CD8-positive, alpha-beta memory T cell (primary cell): ENCODE measurements around the gene DPPA5. TPM values are rescaled to one million over a fixed set of nuclear protein-coding genes. Genes with fewer than 3 reads are reported as not detected.
A peak's percentile ranks its signal among the peaks of the same experiment; 100 is the strongest.
"Not testable (repeated sequence)": the region's sequence is repeated elsewhere in the genome, so short reads cannot be mapped to it uniquely, and the experiment has no call there.

Experiments
- CTCF ChIA-PET: fragments of 350-600 bp; sonication (Branson Sonifier 250); formaldehyde crosslinking; loops from one replicate; lab custom pipeline; 2021; ENCODE audit warnings: antibody characterized with exemption; lab: Charles Lee
- POLR2A ChIA-PET: fragments of 350-600 bp; sonication (Branson Sonifier 250); formaldehyde crosslinking; loops from one replicate; lab custom pipeline; 2021; ENCODE audit warnings: antibody characterized with exemption; lab: Charles Lee
- DNase-seq, 5 donors: peaks; one replicate each; pipeline versions ENCODE4 v3.0.0 to v3.0.0-alpha.2; 2020 to 2022; ENCODE audit warnings: mixed read lengths in 1 of 5
- H3K27ac ChIP-seq: one replicate; pipeline ENCODE4 v1.7.0; 2013; ENCODE audit warnings: low read depth, mild to moderate bottlenecking, low read length, moderate library complexity
- H3K27me3 ChIP-seq: 2 replicates; pipeline ENCODE4 v1.7.0; 2013; ENCODE audit warnings: low read length, mild to moderate bottlenecking; ENCODE audit not compliant: insufficient read depth, poor library complexity, severe bottlenecking
- H3K36me3 ChIP-seq: 2 replicates; pipeline ENCODE4 v1.7.0; 2013; ENCODE audit warnings: mild to moderate bottlenecking, low read length, moderate library complexity; ENCODE audit not compliant: insufficient read depth
- H3K4me1 ChIP-seq: 2 replicates; pipeline ENCODE4 v1.7.0; 2013; ENCODE audit warnings: mild to moderate bottlenecking, low read length, moderate library complexity; ENCODE audit not compliant: insufficient read depth
- H3K4me3 ChIP-seq: 2 replicates; pipeline ENCODE4 v1.7.0; 2013; ENCODE audit warnings: mild to moderate bottlenecking, low read length
- H3K9me3 ChIP-seq: 2 replicates; pipeline ENCODE4 v1.7.0; 2013; ENCODE audit warnings: mild to moderate bottlenecking, low read length
- H3K27ac Mint-ChIP-seq, 8 donors: one replicate each; pipeline ENCODE4 v1.8.0; 2020 to 2021; ENCODE audit warnings: mixed read lengths in 8 of 8, mild to moderate bottlenecking in 6 of 8, inconsistent platforms in 3 of 8, moderate library complexity in 3 of 8
- H3K27me3 Mint-ChIP-seq, 2 donors: one replicate each; pipeline ENCODE4 v1.8.0; 2020 to 2021; ENCODE audit warnings: mixed read lengths in 2 of 2, mild to moderate bottlenecking in 1 of 2, moderate library complexity in 1 of 2
- H3K36me3 Mint-ChIP-seq, 3 donors: one replicate each; pipeline ENCODE4 v1.8.0; 2020 to 2021; ENCODE audit warnings: mixed read lengths in 3 of 3, inconsistent platforms in 1 of 3, mild to moderate bottlenecking in 1 of 3
- H3K4me1 Mint-ChIP-seq, 3 donors: one replicate each; pipeline ENCODE4 v1.8.0; 2020 to 2021; ENCODE audit warnings: mixed read lengths in 3 of 3, inconsistent platforms in 1 of 3, mild to moderate bottlenecking in 1 of 3
- H3K4me3 Mint-ChIP-seq, 7 donors: one replicate each; pipeline ENCODE4 v1.8.0; 2020 to 2021; ENCODE audit warnings: mixed read lengths in 7 of 7, mild to moderate bottlenecking in 6 of 7, moderate library complexity in 4 of 7, inconsistent platforms in 2 of 7
- H3K9me3 Mint-ChIP-seq, 5 donors: one replicate each; pipeline ENCODE4 v1.8.0; 2020 to 2022; ENCODE audit warnings: mixed read lengths in 5 of 5, mild to moderate bottlenecking in 3 of 5, moderate library complexity in 2 of 5, inconsistent platforms in 1 of 5
- polyA plus RNA-seq: library from polyadenylated mRNA; unstranded; fragments of 300-500 nt; fragmentation: Illumina TruSeq; gene quantifications from one replicate; pipeline ENCODE4 v1.2.3, GENCODE V29; 2021
- total RNA-seq, 2 experiments: library from RNA; stranded (reverse); gene quantifications; one replicate each; pipeline ENCODE4 v1.2.3, GENCODE V29; 2021

Gene DPPA5, protein sequence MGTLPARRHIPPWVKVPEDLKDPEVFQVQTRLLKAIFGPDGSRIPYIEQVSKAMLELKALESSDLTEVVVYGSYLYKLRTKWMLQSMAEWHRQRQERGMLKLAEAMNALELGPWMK
- total RNA-seq: not detected
- not detected for polyA plus RNA-seq

DNA sequence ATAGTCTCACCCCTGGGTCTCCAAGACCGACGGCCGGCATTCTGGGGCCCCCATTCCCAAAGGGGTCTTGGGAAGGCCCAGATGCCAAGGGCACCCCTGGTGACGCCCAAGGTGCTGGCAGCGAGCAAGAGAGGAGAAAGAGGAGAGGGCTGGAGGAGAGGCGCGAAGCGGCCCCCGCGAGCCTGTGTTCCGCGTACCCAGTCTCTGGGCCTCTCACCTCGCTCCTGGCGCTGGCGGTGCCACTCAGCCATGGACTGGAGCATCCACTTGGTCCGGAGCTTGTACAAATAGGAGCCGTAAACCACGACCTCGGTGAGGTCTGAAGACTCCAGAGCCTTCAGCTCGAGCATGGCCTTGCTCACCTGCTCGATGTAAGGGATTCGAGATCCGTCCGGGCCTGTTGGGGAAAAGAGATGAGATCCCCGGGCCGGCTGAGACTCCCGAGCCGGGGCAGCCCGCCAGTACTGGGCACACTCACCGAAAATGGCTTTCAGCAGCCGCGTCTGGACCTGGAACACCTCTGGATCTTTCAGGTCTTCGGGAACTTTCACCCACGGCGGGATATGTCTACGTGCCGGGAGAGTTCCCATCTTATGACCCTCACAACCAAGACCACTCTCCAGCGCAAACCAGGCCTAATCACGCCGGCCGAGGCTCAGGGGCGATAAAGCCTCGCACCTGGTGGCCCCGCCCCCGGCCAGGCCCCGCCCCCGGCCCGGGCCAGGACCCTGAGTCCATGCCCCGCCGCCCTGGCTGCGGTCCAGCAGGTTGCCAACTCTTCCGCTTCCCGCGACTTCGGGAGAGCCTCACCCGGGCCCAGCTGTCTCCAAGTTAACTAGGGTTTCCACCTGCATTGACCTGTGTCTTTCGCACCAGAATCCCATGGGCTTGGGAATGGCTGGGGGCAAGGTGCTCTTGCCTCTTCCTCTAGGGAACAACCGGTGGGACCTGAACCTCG lies at the start of gene DPPA5:
Gene DPPA5 (minus strand): TSS at position 641 of the 958 bp plus-strand sequence. CDS start 51 bp downstream, at position 590.
- no peak within 1 kb of the TSS for H3K4me3 ChIP-seq
- POLR2A ChIA-PET: no interaction called here
- H3K27me3 ChIP-seq: no peaks in the 10 kb centered on the region
- Mint-ChIP-seq H3K4me3 (no peak within 1 kb of the TSS), H3K9me3 (no peaks in the 10 kb centered on the region), H3K4me1 (peaks cover 0 to 4% (median 0%) of the 10 kb centered on the region in 3 donors), H3K27me3 (peaks cover 7 to 26% of the 10 kb centered on the region in 2 donors), H3K36me3 (no peaks in the 10 kb centered on the region), H3K27ac (peak within 1 kb of the TSS in 1 of 8 donors; percentile 66)
- no peak within 1 kb of the TSS for H3K27ac ChIP-seq
- no peaks in the 10 kb centered on the region for H3K4me1 ChIP-seq
- H3K9me3 ChIP-seq: no peaks in the 10 kb centered on the region
- CTCF ChIA-PET: interaction anchor here (0.9 kb wide), 1 partner anchor 27 kb away, joined by 4 read pairs; no protein-coding TSS in a partner anchor
- no peaks in the 10 kb centered on the region for H3K36me3 ChIP-seq
- no peak for DNase-seq

DNA sequence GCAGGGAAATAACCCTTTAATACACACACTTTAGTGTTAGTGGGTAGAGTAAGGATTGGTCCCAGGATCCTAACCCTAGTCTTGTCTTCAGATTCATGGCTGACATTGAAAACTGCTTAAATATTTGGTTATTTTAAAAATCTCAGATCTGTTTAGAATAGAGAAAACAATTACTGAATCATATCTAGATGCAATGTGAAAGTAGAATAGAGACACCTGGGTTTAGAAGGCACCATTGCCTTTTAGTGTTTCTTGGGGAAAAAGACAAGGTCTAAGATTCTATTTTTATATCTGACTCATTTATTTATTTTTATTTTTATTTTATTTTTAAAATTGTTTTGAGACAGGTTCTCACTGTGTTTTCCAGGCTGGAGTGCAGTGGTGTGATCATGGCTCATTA lies 46.6 kb upstream of the DPPA5 start:
- no peaks in the 10 kb centered on the region for H3K27me3 ChIP-seq
- H3K4me3 ChIP-seq: no peak overlapping the region
- ChIA-PET CTCF (interaction anchor here (1.3 kb wide), 1 partner anchor 12 kb away, joined by 3 read pairs; no protein-coding TSS in a partner anchor), POLR2A (no interaction called here)
- Mint-ChIP-seq H3K36me3 (peaks cover 0 to 6% (median 2%) of the 10 kb centered on the region in 3 donors), H3K27me3 (no peaks in the 10 kb centered on the region), H3K4me3 (no peak overlapping the region), H3K27ac (no peak overlapping the region), H3K9me3 (no peaks in the 10 kb centered on the region), H3K4me1 (peaks cover 0 to 7% (median 0%) of the 10 kb centered on the region in 3 donors)
- H3K9me3 ChIP-seq: no peaks in the 10 kb centered on the region
- H3K4me1 ChIP-seq: no peaks in the 10 kb centered on the region
- H3K27ac ChIP-seq: no peak overlapping the region
- DNase-seq: no peak
- H3K36me3 ChIP-seq: no peaks in the 10 kb centered on the region

DNA sequence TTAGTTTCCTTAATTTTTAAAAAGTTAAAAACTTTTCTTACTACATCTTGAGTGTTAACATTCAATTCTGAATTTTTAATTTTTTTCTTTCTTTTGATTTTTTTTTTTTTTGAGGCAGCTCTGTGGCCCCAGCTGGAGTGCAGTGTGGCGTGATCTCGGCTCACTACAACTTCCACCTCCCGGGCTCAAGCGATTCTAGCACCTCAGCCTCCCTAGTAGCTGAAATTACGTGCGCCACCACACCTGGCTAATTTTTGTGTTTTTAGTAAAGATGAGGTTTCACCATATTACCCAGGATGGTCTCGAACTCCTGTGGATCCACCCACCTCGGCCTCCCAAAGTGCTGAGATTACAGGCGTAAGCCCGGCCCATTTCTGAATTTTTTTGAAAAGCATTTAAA lies 41.8 kb upstream of the DPPA5 start:
- no peaks in the 10 kb centered on the region for H3K9me3 Mint-ChIP-seq
- no peaks in the 10 kb centered on the region for H3K4me1 ChIP-seq
- peaks cover 0 to 2% (median 0%) of the 10 kb centered on the region in 3 donors for H3K36me3 Mint-ChIP-seq
- no peaks in the 10 kb centered on the region for H3K9me3 ChIP-seq
- no peaks in the 10 kb centered on the region for H3K36me3 ChIP-seq
- ChIA-PET POLR2A (interaction anchor here (3.0 kb wide), 1 partner anchor 66 kb away, joined by 10 read pairs; the partner anchor contains the start of gene MTO1), CTCF (interaction anchor here (0.6 to 1.5 kb wide), 3 partner anchors 8 to 65 kb away, joined by 3 to 5 read pairs (median 4); partner anchors contain the start of gene MTO1)
- peak overlapping the region in 1 of 8 donors; percentile 28 for H3K27ac Mint-ChIP-seq
- peaks cover 12 to 31% (median 13%) of the 10 kb centered on the region in 3 donors for H3K4me1 Mint-ChIP-seq
- peak overlapping the region in 1 of 7 donors; percentile 44 for H3K4me3 Mint-ChIP-seq
- no peaks in the 10 kb centered on the region for H3K27me3 ChIP-seq
- no peak for DNase-seq
- H3K4me3 ChIP-seq: no peak overlapping the region
- H3K27me3 Mint-ChIP-seq: no peaks in the 10 kb centered on the region
- no peak overlapping the region for H3K27ac ChIP-seq

DNA sequence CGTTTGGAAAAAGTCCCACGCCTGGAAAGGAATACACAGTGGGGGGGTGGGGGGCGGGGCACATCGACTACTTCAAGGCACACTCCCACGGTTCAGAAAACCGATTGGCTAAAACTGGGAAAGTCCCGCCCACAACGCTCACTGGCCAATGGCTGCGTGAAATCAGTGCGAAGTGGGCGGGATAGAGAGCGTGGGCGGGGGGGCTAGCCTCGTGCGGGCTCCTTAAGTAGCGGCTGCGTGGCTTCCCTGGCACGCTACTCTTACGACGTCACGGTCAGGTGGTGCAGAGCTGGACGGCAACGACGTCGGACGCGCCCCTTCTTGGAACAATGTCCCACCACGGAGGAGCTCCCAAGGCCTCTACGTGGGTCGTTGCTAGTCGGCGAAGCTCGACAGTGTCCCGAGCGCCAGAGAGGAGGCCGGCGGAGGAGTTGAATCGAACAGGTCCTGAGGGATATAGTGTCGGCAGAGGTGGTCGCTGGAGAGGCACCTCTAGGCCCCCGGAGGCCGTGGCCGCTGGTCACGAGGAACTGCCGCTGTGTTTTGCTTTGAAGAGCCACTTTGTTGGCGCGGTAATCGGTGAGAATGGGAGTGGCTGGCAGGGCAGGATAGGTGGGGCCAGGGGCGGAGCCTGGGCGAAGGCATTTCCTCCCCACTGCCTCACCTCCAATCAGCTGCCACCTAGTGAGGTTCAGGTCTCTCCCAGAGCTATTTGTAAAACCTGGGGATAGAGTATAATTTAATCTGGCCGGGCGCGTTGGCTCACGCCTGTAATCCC lies 40.7 kb upstream of the DPPA5 start, which contains the start of gene DDX43:
Gene DDX43 (plus strand): TSS at position 252 of the 778 bp plus-strand sequence. CDS start 78 bp downstream, at position 330.
- H3K9me3 ChIP-seq: no peaks in the 10 kb centered on the region
- Mint-ChIP-seq H3K36me3 (peaks cover 0 to 2% (median 0%) of the 10 kb centered on the region in 3 donors), H3K4me3 (peak within 1 kb of the TSS; percentile 69 to 97 (median 80)), H3K27ac (peak within 1 kb of the TSS; percentile 52 to 94 (median 90)), H3K4me1 (peaks cover 15 to 35% (median 19%) of the 10 kb centered on the region in 3 donors), H3K9me3 (no peaks in the 10 kb centered on the region), H3K27me3 (no peaks in the 10 kb centered on the region)
- peak; percentile 21 to 79 (median 52) for DNase-seq
- H3K36me3 ChIP-seq: no peaks in the 10 kb centered on the region
- no peak within 1 kb of the TSS for H3K4me3 ChIP-seq
- H3K27me3 ChIP-seq: no peaks in the 10 kb centered on the region
- H3K27ac ChIP-seq: peak within 1 kb of the TSS; percentile 67
- no peaks in the 10 kb centered on the region for H3K4me1 ChIP-seq
- ChIA-PET CTCF (interaction anchor here (1.5 kb wide), 1 partner anchor 67 kb away, joined by 5 read pairs; the partner anchor contains the start of gene MTO1), POLR2A (interaction anchor here (1.0 to 3.0 kb wide), 2 partner anchors 67 to 258 kb away, joined by 3 to 10 read pairs; partner anchors contain the start of gene MTO1)

DNA sequence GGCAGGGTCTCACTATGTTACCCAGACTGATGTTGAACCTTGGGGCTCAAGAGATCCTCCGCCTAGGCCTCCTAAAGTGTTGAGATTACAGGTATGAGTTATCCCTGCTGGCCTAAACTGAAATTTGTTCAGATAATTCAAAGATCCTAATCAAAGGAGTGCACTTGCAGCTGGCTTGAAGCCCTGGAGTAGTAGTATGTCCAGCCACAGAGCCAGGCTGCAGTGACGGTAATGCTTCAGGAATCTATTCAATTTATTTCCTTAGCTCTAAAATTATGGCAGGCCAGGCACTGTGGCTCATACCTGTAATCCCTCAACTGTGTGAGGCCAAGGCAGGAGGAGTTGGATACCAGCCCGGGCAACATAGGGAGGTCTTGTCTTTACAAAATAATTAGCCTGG lies 39.2 kb upstream of the DPPA5 start:
- H3K27me3 Mint-ChIP-seq: no peaks in the 10 kb centered on the region
- peak overlapping the region in 3 of 8 donors; percentile 10 to 52 (median 19) for H3K27ac Mint-ChIP-seq
- POLR2A ChIA-PET: interaction anchor here (3.0 kb wide), 1 partner anchor 68 kb away, joined by 10 read pairs; the partner anchor contains the start of gene MTO1
- Histone ChIP-seq H3K27ac (no peak overlapping the region), H3K4me3 (no peak overlapping the region), H3K27me3 (no peaks in the 10 kb centered on the region), H3K4me1 (peaks cover 8% of the 10 kb centered on the region), H3K36me3 (no peaks in the 10 kb centered on the region), H3K9me3 (no peaks in the 10 kb centered on the region)
- peaks cover 27 to 50% (median 31%) of the 10 kb centered on the region in 3 donors for H3K4me1 Mint-ChIP-seq
- CTCF ChIA-PET: no interaction called here
- no peaks in the 10 kb centered on the region for H3K36me3 Mint-ChIP-seq
- H3K4me3 Mint-ChIP-seq: peak overlapping the region in 1 of 7 donors; percentile 23
- H3K9me3 Mint-ChIP-seq: no peaks in the 10 kb centered on the region
- no peak for DNase-seq

DNA sequence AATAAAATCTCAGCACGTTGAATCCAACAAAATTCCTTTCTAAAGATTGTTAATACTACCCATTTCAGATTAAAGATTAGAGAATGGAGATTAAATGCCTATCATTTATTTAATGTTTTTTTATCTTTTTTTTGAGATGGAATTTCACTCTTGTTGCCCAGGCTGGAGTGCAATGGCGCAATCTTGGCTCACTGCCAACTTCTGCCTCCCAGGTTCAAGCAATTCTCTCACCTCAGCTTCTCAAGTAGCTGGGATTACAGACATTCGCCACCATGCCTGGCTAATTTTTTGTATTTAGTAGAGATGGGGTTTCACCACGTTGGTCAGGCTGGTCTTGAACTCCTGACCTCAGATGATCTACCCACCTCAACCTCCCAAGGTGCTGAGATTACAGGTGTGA lies 38.1 kb upstream of the DPPA5 start:
- H3K36me3 ChIP-seq, H3K9me3 ChIP-seq, H3K36me3 Mint-ChIP-seq, H3K4me1 ChIP-seq, H3K9me3 Mint-ChIP-seq, DNase-seq, H3K27me3 ChIP-seq, H3K4me3 ChIP-seq, H3K27me3 Mint-ChIP-seq, POLR2A ChIA-PET, H3K27ac ChIP-seq, CTCF ChIA-PET: not testable (repeated sequence)
- peaks cover 27 to 51% (median 36%) of the 10 kb centered on the region in 3 donors for H3K4me1 Mint-ChIP-seq
- H3K27ac Mint-ChIP-seq: peak overlapping the region in 1 of 8 donors; percentile 57
- H3K4me3 Mint-ChIP-seq: peak overlapping the region in 1 of 7 donors; percentile 67

DNA sequence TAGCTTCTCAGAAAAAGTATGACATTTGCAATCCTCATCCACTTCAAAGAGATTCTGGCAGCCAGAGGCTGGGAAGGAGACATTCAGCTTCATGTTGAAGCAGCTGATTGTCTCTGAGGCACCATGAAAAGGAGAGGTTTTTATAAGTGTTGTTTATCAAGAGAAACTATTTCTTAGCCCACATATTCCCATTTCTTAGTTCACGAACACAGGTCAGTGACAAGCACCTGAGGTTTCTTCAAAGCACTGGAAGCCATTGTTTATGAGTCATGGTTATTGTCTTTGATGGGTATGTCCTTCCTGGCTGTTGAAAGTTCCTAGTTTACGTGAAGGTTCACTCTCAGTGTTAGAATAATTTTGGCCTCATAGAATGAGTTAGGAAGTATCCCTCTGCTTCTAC lies 37.6 kb upstream of the DPPA5 start:
- CTCF ChIA-PET: no interaction called here
- POLR2A ChIA-PET: no interaction called here
- DNase-seq: no peak
- Histone ChIP-seq H3K27me3 (no peaks in the 10 kb centered on the region), H3K4me1 (peaks cover 8% of the 10 kb centered on the region), H3K36me3 (no peaks in the 10 kb centered on the region), H3K9me3 (no peaks in the 10 kb centered on the region), H3K4me3 (no peak overlapping the region), H3K27ac (no peak overlapping the region)
- Mint-ChIP-seq H3K36me3 (no peaks in the 10 kb centered on the region), H3K27ac (peak overlapping the region in 7 of 8 donors; percentile 40 to 82 (median 68)), H3K9me3 (no peaks in the 10 kb centered on the region), H3K4me1 (peaks cover 27 to 50% (median 36%) of the 10 kb centered on the region in 3 donors), H3K4me3 (peak overlapping the region in 2 of 7 donors; percentile 35 to 67), H3K27me3 (no peaks in the 10 kb centered on the region)
